Panc1 (cell line): Measurements from ENCODE around the gene PANK1. TPM values are rescaled to one million over a fixed set of nuclear protein-coding genes. Genes with fewer than 3 reads are reported as not detected.
A peak's percentile ranks its signal among the peaks of the same experiment; 100 is the strongest.

Source experiments
- ATAC-seq: fragments of 200-7000 bp; cut with Tn5 transposase; 2 replicates; pipeline ENCODE4 v1.9.1; 2020; ENCODE audit warnings: mild to moderate bottlenecking, moderate library complexity
- BruUV-seq: library from RNA; stranded (reverse); fragments of 400-500 nt; replicated peaks from 2 replicates; lab custom pipeline; 2021; lab: Mats Ljungman, UMichigan
- CTCF ChIA-PET: fragments of 300-600 bp; sonication (Branson Sonifier 250); formaldehyde crosslinking; loops from one replicate; lab custom pipeline; 2022; ENCODE audit warnings: antibody characterized with exemption; lab: Charles Lee
- POLR2A ChIA-PET: fragments of 300-600 bp; sonication (Branson Sonifier 250); formaldehyde crosslinking; loops from one replicate; lab custom pipeline; 2022; ENCODE audit warnings: antibody characterized with exemption; lab: Charles Lee
- DNase-seq: peaks from one replicate; pipeline ENCODE4 v3.0.0-alpha.2; 2010; ENCODE audit warnings: low read depth, low spot score
- H3K27ac ChIP-seq: 2 replicates; pipeline ENCODE4 v1.5.1; 2011; ENCODE audit warnings: mild to moderate bottlenecking, low read length, inconsistent platforms
- H3K27me3 ChIP-seq: fragments of 200-500 bp; sonication (Bioruptor generic); 2 replicates; pipeline ENCODE4 v1.6.0; 2014; ENCODE audit warnings: low read length, inconsistent platforms; ENCODE audit not compliant: control insufficient read depth, insufficient read depth
- H3K36me3 ChIP-seq: fragments of 200-500 bp; sonication (Bioruptor generic); 2 replicates; pipeline ENCODE4 v1.5.1; 2014; ENCODE audit warnings: inconsistent platforms, mild to moderate bottlenecking, low read length, moderate library complexity; ENCODE audit not compliant: control insufficient read depth, insufficient read depth
- H3K4me1 ChIP-seq: 2 replicates; pipeline ENCODE4 v1.5.1; 2011; ENCODE audit warnings: inconsistent platforms, mild to moderate bottlenecking, low read length, moderate library complexity; ENCODE audit not compliant: control insufficient read depth, insufficient read depth
- H3K4me3 ChIP-seq, 2 experiments: 2 replicates each; pipeline ENCODE4 v1.5.1; 2011 to 2012; ENCODE audit warnings: low read depth in 2 of 2, low read length in 2 of 2, mild to moderate bottlenecking in 2 of 2, inconsistent platforms in 1 of 2, moderate library complexity in 1 of 2
- H3K9me3 ChIP-seq: fragments of 200-500 bp; sonication (Bioruptor generic); 2 replicates; pipeline ENCODE4 v1.5.1; 2014; ENCODE audit warnings: low read depth, mild to moderate bottlenecking, inconsistent platforms, low read length, moderate library complexity; ENCODE audit not compliant: control insufficient read depth, insufficient read depth
- CTCF ChIP-seq: fragments of 450-650 bp; IDR thresholded peaks from 2 replicates; pipeline ENCODE4 v1.5.1; 2017; ENCODE audit warnings: mild to moderate bottlenecking
- POLR2AphosphoS5 ChIP-seq: IDR thresholded peaks from 2 replicates; pipeline ENCODE4 v1.6.1; 2012; ENCODE audit warnings: mild to moderate bottlenecking, low read depth, low read length, moderate library complexity
- REST ChIP-seq, 2 experiments: IDR thresholded peaks; 2 replicates each; pipeline ENCODE4 v1.6.1; 2011 to 2012; ENCODE audit warnings: low read depth in 2 of 2, control low read depth in 1 of 2, low read length in 1 of 2, mild to moderate bottlenecking in 1 of 2, moderate library complexity in 1 of 2; ENCODE audit not compliant: insufficient read depth in 1 of 2
- SIN3A ChIP-seq: IDR thresholded peaks from 2 replicates; pipeline ENCODE4 v1.6.1; 2012; ENCODE audit warnings: low read depth, mild to moderate bottlenecking, low read length, moderate library complexity, borderline replicate concordance; ENCODE audit not compliant: insufficient read depth
- TCF7L2 ChIP-seq: IDR thresholded peaks from 2 replicates; pipeline ENCODE4 v1.6.1; 2011; ENCODE audit warnings: mild to moderate bottlenecking, low read depth, low read length, inconsistent platforms
- in situ Hi-C: cut with HindIII; loops from 2 replicates; pipeline ENCODE4 v1.10.0; 2016; ENCODE audit warnings: low sequenced_read_pairs, low pct_unique_long_range_greater_than_20kb
- intact Hi-C: fragments of 100-400 bp; cut with micrococcal nuclease; formaldehyde crosslinking; loops from one replicate; pipeline ENCODE4 v1.10.0; 2022; ENCODE audit not compliant: unreplicated experiment
- total RNA-seq: library from RNA; stranded (reverse); gene quantifications from one replicate; pipeline ENCODE4 v1.2.1, GENCODE V29; 2021; ENCODE audit not compliant: unreplicated experiment

PANK1 gene
- total RNA-seq, 1 experiment from 2014 or later: 11.0 TPM

- DNase-seq (no peak), ATAC-seq (no peak)
- no peaks in the 10 kb centered on the region; the same call in 1 of the 2 replicates for H3K27me3 ChIP-seq
- in situ Hi-C loops: no loop called here
- intact Hi-C loops: no loop called here
- H3K27ac ChIP-seq: no peak overlapping the region
- H3K4me1 ChIP-seq: no peaks in the 10 kb centered on the region
- ChIA-PET CTCF (interaction anchor here (0.5 kb wide), 1 partner anchor 20 kb away, joined by 10 read pairs; no protein-coding TSS in a partner anchor), POLR2A (no interaction called here)
- no TSS peak for BruUV-seq
- H3K4me3 ChIP-seq: no peak overlapping the region
- TF ChIP-seq SIN3A: no peak
- no peak for TF ChIP-seq TCF7L2
- TF ChIP-seq POLR2AphosphoS5: no peak
- TF ChIP-seq REST (IDR thresholded peaks at IDR 0.05; ENCODE audit: insufficient read depth in 1 of 2, low read depth in 2 of 2, low read length in 1 of 2): no peak
- no peak for TF ChIP-seq CTCF
- no peaks in the 10 kb centered on the region for H3K36me3 ChIP-seq
- no peaks in the 10 kb centered on the region for H3K9me3 ChIP-seq
Measured at GRCh38 chr10:89554433-89554832, 90.6 kb downstream of the PANK1 start.

GRCh38 chr10:89553064-89553734 is 91.8 kb downstream of the PANK1 start:
- TF ChIP-seq REST (IDR thresholded peaks at IDR 0.05; ENCODE audit: insufficient read depth in 1 of 2, low read depth in 2 of 2, low read length in 1 of 2) (no peak), TCF7L2 (no peak), CTCF (no peak)
- H3K4me1 ChIP-seq: no peaks in the 10 kb centered on the region
- in situ Hi-C loops (no loop called here), intact Hi-C loops (no loop called here)
- ChIA-PET POLR2A (no interaction called here), CTCF (no interaction called here)
- no peaks in the 10 kb centered on the region for H3K9me3 ChIP-seq
- H3K27ac ChIP-seq: no peak overlapping the region
- peak; percentile 32 for DNase-seq
- BruUV-seq: no TSS peak
- no peaks in the 10 kb centered on the region for H3K36me3 ChIP-seq
- no peaks in the 10 kb centered on the region; the same call in 1 of the 2 replicates for H3K27me3 ChIP-seq
- ATAC-seq: peak; percentile 50
- no peak overlapping the region for H3K4me3 ChIP-seq
